GM12878 (cell line): ENCODE measurements around the gene DLEC1. TPM values are rescaled to one million over a fixed set of nuclear protein-coding genes. Genes with fewer than 3 reads are reported as not detected.

Experiments used
- ATAC-seq: fragments of 200-7000 bp; cut with Tn5 transposase; 3 replicates; pipeline ENCODE4 v1.9.1; 2020; ENCODE audit warnings: mild to moderate bottlenecking, moderate library complexity
- BruUV-seq: library from RNA; stranded (reverse); fragments of 400-500 nt; replicated peaks from 2 replicates; lab custom pipeline; 2021; lab: Mats Ljungman, UMichigan
- CTCF ChIA-PET: fragments of 300-600 bp; sonication (Branson Sonifier 250); formaldehyde crosslinking; extraction: SDS; loops from one replicate; lab custom pipeline; 2021; ENCODE audit warnings: inconsistent platforms; lab: Yijun Ruan, JAX
- POLR2A ChIA-PET: fragments of 350-600 bp; formaldehyde crosslinking; extraction: SDS; loops from one replicate; lab custom pipeline; 2021; ENCODE audit warnings: inconsistent platforms; lab: Charles Lee
- RAD21 ChIA-PET: fragments of 300-600 bp; sonication (Branson Sonifier 250); formaldehyde crosslinking; loops from one replicate; lab custom pipeline; 2023; ENCODE audit warnings: antibody characterized with exemption; ENCODE audit not compliant: unreplicated experiment; lab: Charles Lee
- SMC1A ChIA-PET: fragments of 300-600 bp; sonication (Branson Sonifier 250); formaldehyde crosslinking; loops from one replicate; lab custom pipeline; 2023; ENCODE audit not compliant: unreplicated experiment, uncharacterized antibody; lab: Charles Lee
- DNase-seq: peaks from one replicate; pipeline ENCODE4 v3.0.0-alpha.2; 2011; ENCODE audit warnings: low read depth, low spot score
- FAIRE-seq: peaks from 3 replicates; lab custom pipeline; 2011; peaks lifted over from hg19 to GRCh38; lab: Jason Lieb, UNC
- H2AFZ ChIP-seq: 2 replicates; pipeline ENCODE4 v1.6.0; 2011; ENCODE audit warnings: low read depth, low read length, control low read depth; ENCODE audit not compliant: control insufficient read depth
- H3K27ac ChIP-seq: 2 replicates; pipeline ENCODE4 v1.5.1; 2011; ENCODE audit warnings: control low read depth; ENCODE audit not compliant: control insufficient read depth, insufficient read depth
- H3K27me3 ChIP-seq, 2 experiments: replicated peaks in 1 of 2; 2 replicates each; pipeline versions ENCODE4 v1.6.0 to v1.6.1; 2011; ENCODE audit warnings: low read length in 1 of 2; ENCODE audit not compliant: control insufficient read depth in 2 of 2, insufficient read depth in 2 of 2
- H3K36me3 ChIP-seq, 2 experiments: 2 replicates each; pipeline ENCODE4 v1.5.1; 2011; ENCODE audit warnings: low read length in 1 of 2; ENCODE audit not compliant: control insufficient read depth in 2 of 2, insufficient read depth in 2 of 2
- H3K4me1 ChIP-seq: 2 replicates; pipeline ENCODE4 v1.6.1; 2011; ENCODE audit warnings: mild to moderate bottlenecking, low read length, moderate library complexity, mixed read lengths; ENCODE audit not compliant: control insufficient read depth, insufficient read depth
- H3K4me2 ChIP-seq: 2 replicates; pipeline ENCODE4 v1.6.0; 2011; ENCODE audit warnings: control low read depth; ENCODE audit not compliant: control insufficient read depth, insufficient read depth
- H3K4me3 ChIP-seq: fragments of 200-600 bp; sonication (generic); 2 replicates; pipeline ENCODE4 v1.5.1; 2016
- H3K79me2 ChIP-seq: 2 replicates; pipeline ENCODE4 v1.6.0; 2011; ENCODE audit warnings: low read length; ENCODE audit not compliant: control insufficient read depth, insufficient read depth
- H3K9ac ChIP-seq: 2 replicates; pipeline ENCODE4 v1.8.0; 2011; ENCODE audit warnings: low read length, control low read depth, mixed read lengths; ENCODE audit not compliant: control insufficient read depth, insufficient read depth
- H3K9me3 ChIP-seq: replicated peaks from 3 replicates; pipeline ENCODE4 v1.5.1; 2011; ENCODE audit warnings: mild to moderate bottlenecking, low read length; ENCODE audit not compliant: control insufficient read depth, insufficient read depth
- H4K20me1 ChIP-seq: 2 replicates; pipeline ENCODE4 v1.6.0; 2011; ENCODE audit not compliant: control insufficient read depth, insufficient read depth
- CHD4 ChIP-seq: fragments of 200-600 bp; sonication (generic); IDR thresholded peaks from 2 replicates; pipeline ENCODE4 v1.6.1; 2016; ENCODE audit warnings: mild to moderate bottlenecking
- HCFC1 ChIP-seq: fragments of 150-350 bp; IDR thresholded peaks from 2 replicates; pipeline ENCODE4 v1.6.1; 2014; ENCODE audit warnings: low read length
- HDGF ChIP-seq: fragments of 450-650 bp; IDR thresholded peaks from 2 replicates; pipeline ENCODE4 v1.6.1; 2016; ENCODE audit warnings: antibody characterized with exemption
- KLF5 ChIP-seq: fragments of 450-650 bp; IDR thresholded peaks from 2 replicates; pipeline ENCODE4 v1.6.1; 2014; ENCODE audit warnings: mild to moderate bottlenecking; ENCODE audit not compliant: partially characterized antibody
- MTA2 ChIP-seq: fragments of 450-650 bp; IDR thresholded peaks from 2 replicates; pipeline ENCODE4 v1.6.1; 2016; ENCODE audit warnings: low read depth, mild to moderate bottlenecking, moderate library complexity
- MTA3 ChIP-seq: IDR thresholded peaks from 2 replicates; pipeline ENCODE4 v1.6.1; 2012; ENCODE audit warnings: low read length, inconsistent platforms, borderline replicate concordance
- MYC ChIP-seq: IDR thresholded peaks from 2 replicates; pipeline ENCODE4 v1.6.1; 2011; ENCODE audit warnings: mild to moderate bottlenecking, low read length, moderate library complexity, inconsistent platforms; ENCODE audit not compliant: insufficient read depth, insufficient replicate concordance, insufficient read length, severe bottlenecking
- RCOR1 ChIP-seq: conservative IDR thresholded peaks from 2 replicates; pipeline ENCODE4 v1.6.1; 2012; ENCODE audit warnings: low read depth, low read length, improper control_type of control experiment
- RELA ChIP-seq: fragments of 450-650 bp; IDR thresholded peaks from 2 replicates; pipeline ENCODE4 v1.8.0; 2014; ENCODE audit warnings: borderline replicate concordance; ENCODE audit not compliant: partially characterized antibody
- SIX5 ChIP-seq: IDR thresholded peaks from 2 replicates; pipeline ENCODE4 v1.6.1; 2011; ENCODE audit warnings: mild to moderate bottlenecking, low read depth, low read length, moderate library complexity; ENCODE audit not compliant: severe bottlenecking
- WGBS: methylation state at CpG from one replicate; pipeline ENCODE4 v1.1.6; 2016; ENCODE audit warnings: low lambda C conversion rate; ENCODE audit not compliant: insufficient replicate concordance, insufficient coverage; ENCODE audit errors: missing lambda C conversion rate; 5-methylcytosine and 5-hydroxymethylcytosine counted together
- in situ Hi-C: fragments of 300-500 bp; cut with MboI; formaldehyde crosslinking; loops from 9 replicates; pipeline ENCODE4 v1.14.3; 2018; ENCODE audit warnings: mixed read lengths
- intact Hi-C: fragments of 100-400 bp; cut with micrococcal nuclease; formaldehyde crosslinking; loops from one replicate; pipeline ENCODE4 v1.14.2; 2022; ENCODE audit not compliant: unreplicated experiment
- polyA plus RNA-seq, 11 experiments: library from polyadenylated mRNA; depleted of rRNA in 4 of 11; unstranded in 6 of 11; stranded (reverse) in 5 of 11; fragments of >200 nt; fragmentation: Nextera tagmentation in 4 of 11; fragmentation: Illumina TruSeq in 1 of 11; extraction: Ambion mirVana in 4 of 11; extraction: Trizol in 1 of 11; gene quantifications; 1 replicate in 1 of 11; 2 replicates in 10 of 11; pipeline versions ENCODE4 v1.2.1 to v1.2.3, GENCODE V29; 2011 to 2016; ENCODE audit warnings: inconsistent platforms in 2 of 11, missing spikeins in 2 of 11, low read depth in 1 of 11
- total RNA-seq, 4 experiments: library from RNA; depleted of rRNA in 3 of 4; stranded (reverse); fragments of >200 nt in 3 of 4; fragmentation: Illumina TruSeq in 1 of 4; extraction: Trizol in 1 of 4; gene quantifications; 2 replicates each; pipeline versions ENCODE4 v1.2.1 to v1.2.3, GENCODE V29; 2013 to 2021
- TF ChIP-seq, protein P1 (sequence below): fragments of 450-650 bp; IDR thresholded peaks from 2 replicates; pipeline ENCODE4 v1.6.1; 2017; ENCODE audit warnings: low read depth, mild to moderate bottlenecking, moderate library complexity
- TF ChIP-seq, protein P2 (sequence below): IDR thresholded peaks from 2 replicates; pipeline ENCODE4 v1.6.1; 2011; ENCODE audit warnings: low read depth, low read length, improper control_type of control experiment, borderline replicate concordance

Gene DLEC1
- total and polyA plus RNA-seq, 10 of the 15 experiments (the other 5 are each of a cell fraction or from before 2014, with no cell fraction given), result 0.03 to 0.29 (median 0.07) TPM; not detected in 3

DNA sequence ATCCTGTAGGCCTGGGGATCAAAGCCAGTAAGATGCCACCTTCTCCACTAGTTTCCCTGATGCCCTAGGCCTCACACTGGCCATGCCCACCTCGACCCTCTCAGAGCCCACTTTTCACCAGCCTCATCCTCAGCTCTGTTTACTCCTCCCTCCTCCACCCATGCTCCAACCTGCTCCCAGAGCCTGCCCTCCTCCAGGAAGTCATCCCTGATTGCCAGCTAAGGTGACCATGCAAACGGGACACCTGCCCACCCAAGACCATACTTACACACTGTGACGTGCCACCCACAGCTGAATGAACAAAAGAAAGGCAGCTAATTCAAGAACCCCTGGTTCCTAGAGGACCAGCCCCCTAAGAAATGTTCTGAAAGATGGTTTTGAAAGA lies 18.7 kb upstream of the DLEC1 start (continued):
- TF ChIP-seq, protein P1, sequence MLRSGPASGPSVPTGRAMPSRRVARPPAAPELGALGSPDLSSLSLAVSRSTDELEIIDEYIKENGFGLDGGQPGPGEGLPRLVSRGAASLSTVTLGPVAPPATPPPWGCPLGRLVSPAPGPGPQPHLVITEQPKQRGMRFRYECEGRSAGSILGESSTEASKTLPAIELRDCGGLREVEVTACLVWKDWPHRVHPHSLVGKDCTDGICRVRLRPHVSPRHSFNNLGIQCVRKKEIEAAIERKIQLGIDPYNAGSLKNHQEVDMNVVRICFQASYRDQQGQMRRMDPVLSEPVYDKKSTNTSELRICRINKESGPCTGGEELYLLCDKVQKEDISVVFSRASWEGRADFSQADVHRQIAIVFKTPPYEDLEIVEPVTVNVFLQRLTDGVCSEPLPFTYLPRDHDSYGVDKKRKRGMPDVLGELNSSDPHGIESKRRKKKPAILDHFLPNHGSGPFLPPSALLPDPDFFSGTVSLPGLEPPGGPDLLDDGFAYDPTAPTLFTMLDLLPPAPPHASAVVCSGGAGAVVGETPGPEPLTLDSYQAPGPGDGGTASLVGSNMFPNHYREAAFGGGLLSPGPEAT, result no peak
- no peak for TF ChIP-seq MYC

DNA sequence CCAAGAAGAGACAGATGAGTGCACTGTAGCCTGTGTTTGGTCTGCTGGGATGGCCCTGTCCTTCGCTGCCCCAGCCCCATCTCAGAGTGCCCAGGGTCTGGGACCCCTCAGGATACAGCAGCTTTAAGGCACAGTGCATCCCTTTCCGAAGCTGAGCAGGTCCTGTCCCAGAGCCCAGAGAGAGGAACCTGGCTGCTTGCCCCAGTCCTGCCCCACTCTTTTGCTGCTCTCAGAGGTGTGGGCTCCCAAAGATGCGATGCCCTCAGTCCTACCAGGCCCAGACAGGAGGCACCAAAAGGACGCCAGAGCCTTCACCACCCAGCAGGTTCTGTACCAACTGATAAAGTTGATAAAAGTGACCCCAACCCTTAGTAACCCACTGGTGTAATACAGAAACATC lies 17.8 kb upstream of the DLEC1 start:
- Histone ChIP-seq H3K27me3 (no peaks in the 10 kb centered on the region), H3K4me1 (no peaks in the 10 kb centered on the region; the same call in none of the 2 replicates), H2AFZ (no peak overlapping the region), H3K79me2 (no peaks in the 10 kb centered on the region), H3K9me3 (no peaks in the 10 kb centered on the region; the same call in 2 of the 3 replicates), H3K4me3 (no peak overlapping the region), H3K36me3 (no peaks in the 10 kb centered on the region), H3K27ac (no peak overlapping the region), H4K20me1 (no peaks in the 10 kb centered on the region), H3K4me2 (no peak overlapping the region), H3K9ac (no peak overlapping the region)
- DNase-seq (no peak), FAIRE-seq (no peak), ATAC-seq (no peak)
- in situ Hi-C loops (no loop called here), intact Hi-C loops (no loop called here)
- 36% methylated on average over 4 of the region's 4 CpGs for WGBS
- ChIA-PET RAD21 (no interaction called here), CTCF (interaction anchor here (2.2 kb wide), 1 partner anchor 17 kb away, joined by 7 read pairs; no protein-coding TSS in a partner anchor), SMC1A (no interaction called here), POLR2A (no interaction called here)
- TF ChIP-seq CHD4 (no peak), MTA2 (no peak), RCOR1 (no peak), MTA3 (no peak), HDGF (no peak), RELA (no peak), SIX5 (no peak), KLF5 (no peak), HCFC1 (no peak)
- TF ChIP-seq, protein P2, sequence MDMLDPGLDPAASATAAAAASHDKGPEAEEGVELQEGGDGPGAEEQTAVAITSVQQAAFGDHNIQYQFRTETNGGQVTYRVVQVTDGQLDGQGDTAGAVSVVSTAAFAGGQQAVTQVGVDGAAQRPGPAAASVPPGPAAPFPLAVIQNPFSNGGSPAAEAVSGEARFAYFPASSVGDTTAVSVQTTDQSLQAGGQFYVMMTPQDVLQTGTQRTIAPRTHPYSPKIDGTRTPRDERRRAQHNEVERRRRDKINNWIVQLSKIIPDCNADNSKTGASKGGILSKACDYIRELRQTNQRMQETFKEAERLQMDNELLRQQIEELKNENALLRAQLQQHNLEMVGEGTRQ, result no peak
- no TSS peak for BruUV-seq
